Measurements from ENCODE around the gene FARS2.
A peak's percentile ranks its signal among the peaks of the same experiment; 100 is the strongest.

The FARS2 gene

GRCh38 chr6:5446362-5447075, 185.2 kb downstream of the FARS2 start:
- no peak overlapping the region for H3K4me3 ChIP-seq (ENCODE audit: low read depth, low read length)
- DNase-seq (ENCODE audit: low read depth) = no peak
- no peak for TF ChIP-seq CTCF (IDR thresholded peaks at IDR 0.05; ENCODE audit: control insufficient read depth, extremely low read depth, insufficient read depth)

- no peak for DNase-seq (ENCODE audit: low read depth)
- TF ChIP-seq CTCF (IDR thresholded peaks at IDR 0.05; ENCODE audit: control insufficient read depth, extremely low read depth, insufficient read depth) = no peak
- no peak overlapping the region for H3K4me3 ChIP-seq (ENCODE audit: low read depth, low read length)
These were observed 186.6 kb downstream of the FARS2 start for GRCh38 chr6:5447921-5448320.

GRCh38 chr6:5450073-5450472, 188.8 kb downstream of the FARS2 start:
- TF ChIP-seq CTCF (IDR thresholded peaks at IDR 0.05; ENCODE audit: control insufficient read depth, extremely low read depth, insufficient read depth) = no peak
- H3K4me3 ChIP-seq (ENCODE audit: low read depth, low read length) = no peak overlapping the region
- no peak for DNase-seq (ENCODE audit: low read depth)

GRCh38 chr6:5453546-5453945, 192.2 kb downstream of the FARS2 start:
- H3K4me3 ChIP-seq (ENCODE audit: low read depth, low read length) = no peak overlapping the region
- no peak for DNase-seq (ENCODE audit: low read depth)
- no peak for TF ChIP-seq CTCF (IDR thresholded peaks at IDR 0.05; ENCODE audit: control insufficient read depth, extremely low read depth, insufficient read depth)

GRCh38 chr6:5455142-5455541, 193.8 kb downstream of the FARS2 start:
- no peak for DNase-seq (ENCODE audit: low read depth)
- no peak for TF ChIP-seq CTCF (IDR thresholded peaks at IDR 0.05; ENCODE audit: control insufficient read depth, extremely low read depth, insufficient read depth)
- no peak overlapping the region for H3K4me3 ChIP-seq (ENCODE audit: low read depth, low read length)

GRCh38 chr6:5457041-5457440, 195.7 kb downstream of the FARS2 start:
- H3K4me3 ChIP-seq (ENCODE audit: low read depth, low read length) = peak overlapping the region; percentile 40
- no peak for TF ChIP-seq CTCF (IDR thresholded peaks at IDR 0.05; ENCODE audit: control insufficient read depth, extremely low read depth, insufficient read depth)
- DNase-seq (ENCODE audit: low read depth) = no peak
